GM12878 (cell line): Measurements from ENCODE around the gene RARS1. TPM values are rescaled to one million over a fixed set of nuclear protein-coding genes. Genes with fewer than 3 reads are reported as not detected.

ENCODE experiments used
- ATAC-seq: fragments of 200-7000 bp; cut with Tn5 transposase; 3 replicates; pipeline ENCODE4 v1.9.1; 2020; ENCODE audit warnings: mild to moderate bottlenecking, moderate library complexity
- BruUV-seq: library from RNA; stranded (reverse); fragments of 400-500 nt; replicated peaks from 2 replicates; lab custom pipeline; 2021; lab: Mats Ljungman, UMichigan
- CTCF ChIA-PET: fragments of 300-600 bp; sonication (Branson Sonifier 250); formaldehyde crosslinking; extraction: SDS; loops from one replicate; lab custom pipeline; 2021; ENCODE audit warnings: inconsistent platforms; lab: Yijun Ruan, JAX
- POLR2A ChIA-PET: fragments of 350-600 bp; formaldehyde crosslinking; extraction: SDS; loops from one replicate; lab custom pipeline; 2021; ENCODE audit warnings: inconsistent platforms; lab: Charles Lee
- RAD21 ChIA-PET: fragments of 300-600 bp; sonication (Branson Sonifier 250); formaldehyde crosslinking; loops from one replicate; lab custom pipeline; 2023; ENCODE audit warnings: antibody characterized with exemption; ENCODE audit not compliant: unreplicated experiment; lab: Charles Lee
- SMC1A ChIA-PET: fragments of 300-600 bp; sonication (Branson Sonifier 250); formaldehyde crosslinking; loops from one replicate; lab custom pipeline; 2023; ENCODE audit not compliant: unreplicated experiment, uncharacterized antibody; lab: Charles Lee
- DNase-seq: peaks from one replicate; pipeline ENCODE4 v3.0.0-alpha.2; 2011; ENCODE audit warnings: low read depth, low spot score
- FAIRE-seq: peaks from 3 replicates; lab custom pipeline; 2011; peaks lifted over from hg19 to GRCh38; lab: Jason Lieb, UNC
- H2AFZ ChIP-seq: 2 replicates; pipeline ENCODE4 v1.6.0; 2011; ENCODE audit warnings: low read depth, low read length, control low read depth; ENCODE audit not compliant: control insufficient read depth
- H3K27ac ChIP-seq: 2 replicates; pipeline ENCODE4 v1.5.1; 2011; ENCODE audit warnings: control low read depth; ENCODE audit not compliant: control insufficient read depth, insufficient read depth
- H3K27me3 ChIP-seq, 2 experiments: replicated peaks in 1 of 2; 2 replicates each; pipeline versions ENCODE4 v1.6.0 to v1.6.1; 2011; ENCODE audit warnings: low read length in 1 of 2; ENCODE audit not compliant: control insufficient read depth in 2 of 2, insufficient read depth in 2 of 2
- H3K36me3 ChIP-seq, 2 experiments: 2 replicates each; pipeline ENCODE4 v1.5.1; 2011; ENCODE audit warnings: low read length in 1 of 2; ENCODE audit not compliant: control insufficient read depth in 2 of 2, insufficient read depth in 2 of 2
- H3K4me1 ChIP-seq: 2 replicates; pipeline ENCODE4 v1.6.1; 2011; ENCODE audit warnings: mild to moderate bottlenecking, low read length, moderate library complexity, mixed read lengths; ENCODE audit not compliant: control insufficient read depth, insufficient read depth
- H3K4me2 ChIP-seq: 2 replicates; pipeline ENCODE4 v1.6.0; 2011; ENCODE audit warnings: control low read depth; ENCODE audit not compliant: control insufficient read depth, insufficient read depth
- H3K4me3 ChIP-seq: fragments of 200-600 bp; sonication (generic); 2 replicates; pipeline ENCODE4 v1.5.1; 2016
- H3K79me2 ChIP-seq: 2 replicates; pipeline ENCODE4 v1.6.0; 2011; ENCODE audit warnings: low read length; ENCODE audit not compliant: control insufficient read depth, insufficient read depth
- H3K9ac ChIP-seq: 2 replicates; pipeline ENCODE4 v1.8.0; 2011; ENCODE audit warnings: low read length, control low read depth, mixed read lengths; ENCODE audit not compliant: control insufficient read depth, insufficient read depth
- H3K9me3 ChIP-seq: replicated peaks from 3 replicates; pipeline ENCODE4 v1.5.1; 2011; ENCODE audit warnings: mild to moderate bottlenecking, low read length; ENCODE audit not compliant: control insufficient read depth, insufficient read depth
- H4K20me1 ChIP-seq: 2 replicates; pipeline ENCODE4 v1.6.0; 2011; ENCODE audit not compliant: control insufficient read depth, insufficient read depth
- EP300 ChIP-seq, 2 experiments: fragments of 150-350 bp in 1 of 2; IDR thresholded peaks; 2 replicates each; pipeline ENCODE4 v1.6.1; 2011 to 2012; ENCODE audit warnings: low read depth in 2 of 2, low read length in 2 of 2, borderline replicate concordance in 1 of 2, improper control_type of control experiment in 1 of 2, inconsistent platforms in 1 of 2; ENCODE audit not compliant: control insufficient read depth in 1 of 2
- IRF5 ChIP-seq: fragments of 450-650 bp; IDR thresholded peaks from 2 replicates; pipeline ENCODE4 v1.6.1; 2017; ENCODE audit warnings: borderline replicate concordance
- KDM1A ChIP-seq: fragments of 200-600 bp; sonication (generic); IDR thresholded peaks from 2 replicates; pipeline ENCODE4 v1.6.1; 2016; ENCODE audit warnings: borderline replicate concordance
- MYC ChIP-seq: IDR thresholded peaks from 2 replicates; pipeline ENCODE4 v1.6.1; 2011; ENCODE audit warnings: mild to moderate bottlenecking, low read length, moderate library complexity, inconsistent platforms; ENCODE audit not compliant: insufficient read depth, insufficient replicate concordance, insufficient read length, severe bottlenecking
- PAX8 ChIP-seq: fragments of 450-650 bp; IDR thresholded peaks from 2 replicates; pipeline ENCODE4 v1.6.1; 2017; ENCODE audit warnings: mild to moderate bottlenecking, moderate library complexity
- RAD21 ChIP-seq: IDR thresholded peaks from 2 replicates; pipeline ENCODE4 v1.6.1; 2011; ENCODE audit warnings: mild to moderate bottlenecking, low read depth, low read length, moderate library complexity; ENCODE audit not compliant: insufficient read depth
- TBL1XR1 ChIP-seq: IDR thresholded peaks from 2 replicates; pipeline ENCODE4 v1.6.1; 2012; ENCODE audit warnings: low read depth, low read length, improper control_type of control experiment
- ZNF384 ChIP-seq: IDR thresholded peaks from 2 replicates; pipeline ENCODE4 v1.6.1; 2012; ENCODE audit warnings: low read depth, mild to moderate bottlenecking, low read length, improper control_type of control experiment, borderline replicate concordance
- WGBS: methylation state at CpG from one replicate; pipeline ENCODE4 v1.1.6; 2016; ENCODE audit warnings: low lambda C conversion rate; ENCODE audit not compliant: insufficient replicate concordance, insufficient coverage; ENCODE audit errors: missing lambda C conversion rate; 5-methylcytosine and 5-hydroxymethylcytosine counted together
- in situ Hi-C: fragments of 300-500 bp; cut with MboI; formaldehyde crosslinking; loops from 9 replicates; pipeline ENCODE4 v1.14.3; 2018; ENCODE audit warnings: mixed read lengths
- intact Hi-C: fragments of 100-400 bp; cut with micrococcal nuclease; formaldehyde crosslinking; loops from one replicate; pipeline ENCODE4 v1.14.2; 2022; ENCODE audit not compliant: unreplicated experiment
- polyA plus RNA-seq, 11 experiments: library from polyadenylated mRNA; depleted of rRNA in 4 of 11; unstranded in 6 of 11; stranded (reverse) in 5 of 11; fragments of >200 nt; fragmentation: Nextera tagmentation in 4 of 11; fragmentation: Illumina TruSeq in 1 of 11; extraction: Ambion mirVana in 4 of 11; extraction: Trizol in 1 of 11; gene quantifications; 1 replicate in 1 of 11; 2 replicates in 10 of 11; pipeline versions ENCODE4 v1.2.1 to v1.2.3, GENCODE V29; 2011 to 2016; ENCODE audit warnings: inconsistent platforms in 2 of 11, missing spikeins in 2 of 11, low read depth in 1 of 11
- total RNA-seq, 4 experiments: library from RNA; depleted of rRNA in 3 of 4; stranded (reverse); fragments of >200 nt in 3 of 4; fragmentation: Illumina TruSeq in 1 of 4; extraction: Trizol in 1 of 4; gene quantifications; 2 replicates each; pipeline versions ENCODE4 v1.2.1 to v1.2.3, GENCODE V29; 2013 to 2021
- TF ChIP-seq, protein P1 (sequence below): fragments of 450-650 bp; IDR thresholded peaks from 2 replicates; pipeline ENCODE4 v1.6.1; 2017; ENCODE audit warnings: mild to moderate bottlenecking, low read depth, inconsistent platforms; ENCODE audit not compliant: poor library complexity, severe bottlenecking
- TF ChIP-seq, protein P2 (sequence below): IDR thresholded peaks from 2 replicates; pipeline ENCODE4 v1.6.1; 2012; ENCODE audit warnings: low read depth, low read length, improper control_type of control experiment

RARS1 gene
- total and polyA plus RNA-seq, 10 of the 15 experiments (the other 5 are each of a cell fraction or from before 2014, with no cell fraction given): 80.5 to 127 (median 105) TPM

- in situ Hi-C loops (no loop called here), intact Hi-C loops (no loop called here)
- no TSS peak for BruUV-seq
- ChIA-PET CTCF (no interaction called here), POLR2A (no interaction called here)
- Histone ChIP-seq H3K27me3 (no peaks in the 10 kb centered on the region), H4K20me1 (no peaks in the 10 kb centered on the region)
- DNase-seq: no peak
- no peak for TF ChIP-seq KDM1A
- TF ChIP-seq IRF5: no peak
- TF ChIP-seq, all 136 proteins: peak for 0
- H3K9ac ChIP-seq: no peak overlapping the region
- RAD21 ChIA-PET: no interaction called here
- H3K27ac ChIP-seq: no peak overlapping the region
- H3K9me3 ChIP-seq: no peaks in the 10 kb centered on the region
- FAIRE-seq: no peak
- SMC1A ChIA-PET: interaction anchor here (1.1 kb wide), 1 partner anchor 17 kb away, joined by 3 read pairs; no protein-coding TSS in a partner anchor
- H3K4me1 ChIP-seq: no peaks in the 10 kb centered on the region
- H2AFZ ChIP-seq: no peak overlapping the region
- H3K4me2 ChIP-seq: no peak overlapping the region
- no peaks in the 10 kb centered on the region for H3K79me2 ChIP-seq
- 85% methylated on average over 20 of the region's 20 CpGs for WGBS
- H3K36me3 ChIP-seq: no peaks in the 10 kb centered on the region; a peak in 1 of 4 replicates
- ATAC-seq: no peak
- H3K4me3 ChIP-seq: no peak overlapping the region
These were observed 21.6 kb upstream of the RARS1 start for GRCh38 chr5:168464641-168465040.

GRCh38 chr5:168467755-168468330, 18.4 kb upstream of the RARS1 start:
- ATAC-seq (no peak), FAIRE-seq (no peak), DNase-seq (no peak)
- H3K27ac ChIP-seq: no peak overlapping the region
- H3K27me3 ChIP-seq: no peaks in the 10 kb centered on the region
- BruUV-seq: no TSS peak
- RAD21 ChIA-PET: no interaction called here
- no peaks in the 10 kb centered on the region for H3K9me3 ChIP-seq
- H2AFZ ChIP-seq: no peak overlapping the region
- POLR2A ChIA-PET: no interaction called here
- TF ChIP-seq EP300 (IDR thresholded peaks at IDR 0.05; ENCODE audit: borderline replicate concordance in 1 of 2, control insufficient read depth in 1 of 2, low read depth in 2 of 2, low read length in 2 of 2): no peak
- TF ChIP-seq TBL1XR1: no peak
- TF ChIP-seq ZNF384: no peak
- no peak for TF ChIP-seq RAD21
- TF ChIP-seq, protein P1, sequence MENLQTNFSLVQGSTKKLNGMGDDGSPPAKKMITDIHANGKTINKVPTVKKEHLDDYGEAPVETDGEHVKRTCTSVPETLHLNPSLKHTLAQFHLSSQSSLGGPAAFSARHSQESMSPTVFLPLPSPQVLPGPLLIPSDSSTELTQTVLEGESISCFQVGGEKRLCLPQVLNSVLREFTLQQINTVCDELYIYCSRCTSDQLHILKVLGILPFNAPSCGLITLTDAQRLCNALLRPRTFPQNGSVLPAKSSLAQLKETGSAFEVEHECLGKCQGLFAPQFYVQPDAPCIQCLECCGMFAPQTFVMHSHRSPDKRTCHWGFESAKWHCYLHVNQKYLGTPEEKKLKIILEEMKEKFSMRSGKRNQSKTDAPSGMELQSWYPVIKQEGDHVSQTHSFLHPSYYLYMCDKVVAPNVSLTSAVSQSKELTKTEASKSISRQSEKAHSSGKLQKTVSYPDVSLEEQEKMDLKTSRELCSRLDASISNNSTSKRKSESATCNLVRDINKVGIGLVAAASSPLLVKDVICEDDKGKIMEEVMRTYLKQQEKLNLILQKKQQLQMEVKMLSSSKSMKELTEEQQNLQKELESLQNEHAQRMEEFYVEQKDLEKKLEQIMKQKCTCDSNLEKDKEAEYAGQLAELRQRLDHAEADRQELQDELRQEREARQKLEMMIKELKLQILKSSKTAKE: no peak
- no peak for TF ChIP-seq PAX8
- no peak for TF ChIP-seq MYC
- TF ChIP-seq, protein P2, sequence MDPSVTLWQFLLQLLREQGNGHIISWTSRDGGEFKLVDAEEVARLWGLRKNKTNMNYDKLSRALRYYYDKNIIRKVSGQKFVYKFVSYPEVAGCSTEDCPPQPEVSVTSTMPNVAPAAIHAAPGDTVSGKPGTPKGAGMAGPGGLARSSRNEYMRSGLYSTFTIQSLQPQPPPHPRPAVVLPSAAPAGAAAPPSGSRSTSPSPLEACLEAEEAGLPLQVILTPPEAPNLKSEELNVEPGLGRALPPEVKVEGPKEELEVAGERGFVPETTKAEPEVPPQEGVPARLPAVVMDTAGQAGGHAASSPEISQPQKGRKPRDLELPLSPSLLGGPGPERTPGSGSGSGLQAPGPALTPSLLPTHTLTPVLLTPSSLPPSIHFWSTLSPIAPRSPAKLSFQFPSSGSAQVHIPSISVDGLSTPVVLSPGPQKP: no peak
- no peak overlapping the region for H3K4me3 ChIP-seq
- H3K79me2 ChIP-seq: no peaks in the 10 kb centered on the region
- SMC1A ChIA-PET: no interaction called here
- intact Hi-C loops (no loop called here), in situ Hi-C loops (no loop called here)
- no peaks in the 10 kb centered on the region for H3K36me3 ChIP-seq
- no peak overlapping the region for H3K4me2 ChIP-seq
- no peaks in the 10 kb centered on the region for H4K20me1 ChIP-seq
- H3K4me1 ChIP-seq: no peaks in the 10 kb centered on the region
- no peak overlapping the region for H3K9ac ChIP-seq
- CTCF ChIA-PET: no interaction called here
- WGBS: 68% methylated on average over 12 of the region's 12 CpGs
